ENCODE measurements around the gene GPX3. TPM values are rescaled to one million over a fixed set of nuclear protein-coding genes. Genes with fewer than 3 reads are reported as not detected.

GPX3 gene
- total and polyA plus RNA-seq, 9 of the 15 experiments (the other 6 are each of a cell fraction or from before 2014, with no cell fraction given), result 0.25 to 0.86 TPM; not detected in 7

DNA sequence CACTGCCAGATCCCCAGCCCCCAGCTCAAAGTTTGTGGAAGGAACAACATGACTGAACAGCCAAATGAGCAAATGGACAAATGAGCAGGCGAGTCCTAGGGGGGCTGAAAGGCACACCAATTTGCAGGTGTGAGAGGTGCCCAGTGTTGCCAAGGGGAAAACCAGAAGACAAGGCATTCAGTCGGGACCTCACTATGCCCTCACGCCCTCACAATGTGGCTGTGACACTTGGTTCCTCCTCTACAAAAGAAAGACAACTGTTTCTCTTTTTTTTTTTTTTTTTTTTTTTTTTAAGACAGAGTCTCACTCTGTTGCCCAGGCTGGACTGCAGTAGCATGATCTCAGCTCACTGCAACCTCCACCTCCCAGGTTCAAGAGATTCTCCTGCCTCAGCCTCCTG, 32.4 kb downstream of the GPX3 start:
- Histone ChIP-seq H3K79me2 (ENCODE audit: control insufficient read depth, insufficient read depth, low read length) (no peaks in the 10 kb centered on the region), H3K4me2 (ENCODE audit: insufficient read depth, low read length) (no peak overlapping the region), H3K4me3 (no peak overlapping the region), H3K4me1 (replicated peaks in 1 of 2; ENCODE audit: control insufficient read depth in 2 of 2, insufficient read depth in 2 of 2, low read length in 2 of 2) (peaks cover 0 to 4% of the 10 kb centered on the region in 2 experiments; a peak in 1 of 5 replicates), H2AFZ (ENCODE audit: low read depth, low read length) (no peak overlapping the region), H3K27ac (ENCODE audit: extremely low read depth, low read depth, low read length) (no peak overlapping the region), H3K9ac (ENCODE audit: insufficient read depth in 1 of 2, low read depth in 2 of 2, low read length in 2 of 2) (no peak overlapping the region), H3K36me3 (ENCODE audit: control insufficient read depth, insufficient read depth, low read length) (peaks cover 49% of the 10 kb centered on the region), H3K27me3 (ENCODE audit: control insufficient read depth in 2 of 2, insufficient read depth in 2 of 2, low read length in 2 of 2) (no peaks in the 10 kb centered on the region), H3K9me1 (ENCODE audit: control insufficient read depth, insufficient read depth, low read length) (peaks cover 7% of the 10 kb centered on the region), H3K9me3 (replicated peaks; ENCODE audit: control insufficient read depth, insufficient read depth, low read depth, low read length) (no peaks in the 10 kb centered on the region), H4K20me1 (replicated peaks; ENCODE audit: control insufficient read depth, insufficient read depth, low read length) (0 out of 2 replicates have a peak, but pooled peaks cover 2% of the 10 kb centered on the region)
- FAIRE-seq (no peak), ATAC-seq (no peak), DNase-seq (ENCODE audit: extremely low read depth in 1 of 4, low spot score in 3 of 4) (no peak)
- no TSS peak for BruUV-seq (replicated peaks)
- POLR2A ChIA-PET, result interaction anchor here (0.6 to 2.8 kb wide), 5 partner anchors 26 to 511 kb away, joined by 3 to 16 read pairs (median 8); no protein-coding TSS in a partner anchor
- in situ Hi-C loops (cut with MboI), result loop anchor here (5.0 kb wide), 1 partner anchor 64 kb away; no protein-coding TSS in a partner anchor
- intact Hi-C loops (cut with micrococcal nuclease), result loop anchor here (5.0 kb wide), 1 partner anchor 264 kb away; no protein-coding TSS in a partner anchor
- TF ChIP-seq ZNF583 (CRISPR knock-in tag; IDR thresholded peaks at IDR 0.05), result no peak
- TF ChIP-seq, protein P1, sequence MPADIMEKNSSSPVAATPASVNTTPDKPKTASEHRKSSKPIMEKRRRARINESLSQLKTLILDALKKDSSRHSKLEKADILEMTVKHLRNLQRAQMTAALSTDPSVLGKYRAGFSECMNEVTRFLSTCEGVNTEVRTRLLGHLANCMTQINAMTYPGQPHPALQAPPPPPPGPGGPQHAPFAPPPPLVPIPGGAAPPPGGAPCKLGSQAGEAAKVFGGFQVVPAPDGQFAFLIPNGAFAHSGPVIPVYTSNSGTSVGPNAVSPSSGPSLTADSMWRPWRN (IDR thresholded peaks at IDR 0.05; ENCODE audit: low read depth), result no peak
- TF ChIP-seq ETS1 (conservative IDR thresholded peaks at IDR 0.05; ENCODE audit: control insufficient read depth, low read depth, low read length), result no peak
- no peak for TF ChIP-seq ZNF79 (CRISPR knock-in tag; IDR thresholded peaks at IDR 0.05; ENCODE audit: low read depth)
- TF ChIP-seq POLR2H (tag; IDR thresholded peaks at IDR 0.05; ENCODE audit: low read depth), result no peak
- TF ChIP-seq ZNF830 (CRISPR knock-in tag; IDR thresholded peaks at IDR 0.05), result no peak
- no peak for TF ChIP-seq HDGF (IDR thresholded peaks at IDR 0.05)
- TF ChIP-seq TOE1 (IDR thresholded peaks at IDR 0.05; ENCODE audit: borderline replicate concordance), result no peak
- TF ChIP-seq TOE1 (CRISPR knock-in tag; IDR thresholded peaks at IDR 0.05; ENCODE audit: borderline replicate concordance, low read depth), result no peak
- no peak for TF ChIP-seq SETDB1 (IDR thresholded peaks at IDR 0.05; ENCODE audit: low read length)
- TF ChIP-seq FUS (optimal IDR thresholded peaks at IDR 0.05; ENCODE audit: low read depth, low read length), result no peak
- CTCF ChIA-PET (ENCODE audit: low intra/inter-chr PET ratio), result interaction anchor here (0.6 to 6.0 kb wide), 2 partner anchors 62 to 96 kb away, joined by 3 to 68 read pairs; no protein-coding TSS in a partner anchor
- WGBS (ENCODE audit: insufficient coverage, low coverage, missing lambda C conversion rate), result 75% methylated on average over 3 of the region's 3 CpGs

Data from K562 (cell line).